ENCODE measurements around the gene C2CD5. TPM values are rescaled to one million over a fixed set of nuclear protein-coding genes. Genes with fewer than 3 reads are reported as not detected.

C2CD5 gene
- total RNA-seq, 1 experiment from 2014 or later = 44.6 TPM

DNA sequence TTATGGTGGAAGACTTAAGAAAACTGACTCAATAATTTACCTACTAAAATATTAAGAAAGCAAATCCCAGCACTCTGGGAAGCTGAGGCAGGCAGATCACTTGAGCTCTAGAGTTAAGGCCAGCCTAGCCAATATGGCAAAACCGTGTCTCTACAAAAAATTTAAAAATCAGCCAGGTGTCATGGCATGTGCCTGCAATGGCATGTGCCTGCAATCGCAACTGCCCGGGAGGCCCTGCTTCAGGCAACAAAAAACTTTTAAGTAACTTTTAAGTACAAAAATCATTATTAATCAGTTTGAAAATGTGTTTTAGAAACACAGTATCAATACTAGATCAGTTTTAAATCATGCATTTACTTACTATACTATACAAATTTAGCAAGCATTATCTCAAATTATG, 17.5 kb downstream of the C2CD5 start:
- peaks cover 6% of the 10 kb centered on the region for H3K4me1 Mint-ChIP-seq (ENCODE audit: low read depth, unreplicated experiment)
- peaks cover 13% of the 10 kb centered on the region for H3K36me3 Mint-ChIP-seq (ENCODE audit: insufficient read depth, unreplicated experiment)
- DNase-seq = no peak
- no peak overlapping the region for H3K27ac Mint-ChIP-seq (ENCODE audit: unreplicated experiment)
- BruUV-seq (replicated peaks) = no TSS peak
- CTCF ChIA-PET = no interaction called here
- H3K27me3 Mint-ChIP-seq (ENCODE audit: insufficient read depth, unreplicated experiment) = no peaks in the 10 kb centered on the region
- POLR2A ChIA-PET = no interaction called here
- intact Hi-C loops (cut with micrococcal nuclease; ENCODE audit: unreplicated experiment) = no loop called here
- TF ChIP-seq, protein P1, sequence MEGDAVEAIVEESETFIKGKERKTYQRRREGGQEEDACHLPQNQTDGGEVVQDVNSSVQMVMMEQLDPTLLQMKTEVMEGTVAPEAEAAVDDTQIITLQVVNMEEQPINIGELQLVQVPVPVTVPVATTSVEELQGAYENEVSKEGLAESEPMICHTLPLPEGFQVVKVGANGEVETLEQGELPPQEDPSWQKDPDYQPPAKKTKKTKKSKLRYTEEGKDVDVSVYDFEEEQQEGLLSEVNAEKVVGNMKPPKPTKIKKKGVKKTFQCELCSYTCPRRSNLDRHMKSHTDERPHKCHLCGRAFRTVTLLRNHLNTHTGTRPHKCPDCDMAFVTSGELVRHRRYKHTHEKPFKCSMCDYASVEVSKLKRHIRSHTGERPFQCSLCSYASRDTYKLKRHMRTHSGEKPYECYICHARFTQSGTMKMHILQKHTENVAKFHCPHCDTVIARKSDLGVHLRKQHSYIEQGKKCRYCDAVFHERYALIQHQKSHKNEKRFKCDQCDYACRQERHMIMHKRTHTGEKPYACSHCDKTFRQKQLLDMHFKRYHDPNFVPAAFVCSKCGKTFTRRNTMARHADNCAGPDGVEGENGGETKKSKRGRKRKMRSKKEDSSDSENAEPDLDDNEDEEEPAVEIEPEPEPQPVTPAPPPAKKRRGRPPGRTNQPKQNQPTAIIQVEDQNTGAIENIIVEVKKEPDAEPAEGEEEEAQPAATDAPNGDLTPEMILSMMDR (IDR thresholded peaks at IDR 0.05; ENCODE audit: insufficient read depth in 1 of 2, low read depth in 1 of 2, low read length in 1 of 2, severe bottlenecking in 1 of 2, unreplicated experiment in 1 of 2) = no peak
- Histone ChIP-seq H3K4me3 (ENCODE audit: low read depth, low read length) (no peak overlapping the region), H3K36me3 (ENCODE audit: control insufficient read depth, insufficient read depth, low read length) (no peaks in the 10 kb centered on the region; the same call in 1 of the 2 replicates), H3K27me3 (replicated peaks; ENCODE audit: control insufficient read depth, insufficient read depth, low read length) (no peaks in the 10 kb centered on the region), H3K9me3 (peaks cover 8% of the 10 kb centered on the region), H3K4me1 (peaks cover 5% of the 10 kb centered on the region; the same call in 1 of the 2 replicates)
- no peak overlapping the region for H3K4me3 Mint-ChIP-seq (ENCODE audit: unreplicated experiment)
- H3K9me3 Mint-ChIP-seq (ENCODE audit: unreplicated experiment) = no peaks in the 10 kb centered on the region

DNA sequence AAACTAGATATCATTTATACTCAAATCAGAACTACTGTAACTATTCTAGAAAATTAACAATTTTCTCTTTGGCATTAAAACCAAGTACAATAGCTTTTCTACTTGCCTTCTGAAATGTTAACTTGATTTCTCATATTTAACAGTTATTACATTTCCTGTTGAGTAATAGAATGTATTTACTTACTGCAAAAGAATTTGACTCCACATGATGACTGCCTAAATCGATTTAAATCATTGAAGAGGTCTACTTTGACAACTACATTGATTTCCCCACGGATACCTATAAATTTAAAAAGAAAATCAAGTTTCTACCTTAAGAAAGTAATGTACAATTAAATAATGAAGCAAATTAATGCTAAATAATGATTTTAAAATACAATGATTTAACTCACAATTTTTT, 18.9 kb downstream of the C2CD5 start:
- intact Hi-C loops (cut with micrococcal nuclease; ENCODE audit: unreplicated experiment) = no loop called here
- Histone ChIP-seq H3K9me3 (no peaks in the 10 kb centered on the region), H3K4me3 (ENCODE audit: low read depth, low read length) (no peak overlapping the region), H3K27me3 (replicated peaks; ENCODE audit: control insufficient read depth, insufficient read depth, low read length) (no peaks in the 10 kb centered on the region), H3K36me3 (ENCODE audit: control insufficient read depth, insufficient read depth, low read length) (no peaks in the 10 kb centered on the region), H3K4me1 (peaks cover 5% of the 10 kb centered on the region; the same call in 1 of the 2 replicates)
- H3K4me1 Mint-ChIP-seq (ENCODE audit: low read depth, unreplicated experiment) = peaks cover 6% of the 10 kb centered on the region
- no peak for DNase-seq
- no TSS peak for BruUV-seq (replicated peaks)
- POLR2A ChIA-PET = no interaction called here
- no peak overlapping the region for H3K27ac Mint-ChIP-seq (ENCODE audit: unreplicated experiment)
- H3K9me3 Mint-ChIP-seq (ENCODE audit: unreplicated experiment) = no peaks in the 10 kb centered on the region
- H3K4me3 Mint-ChIP-seq (ENCODE audit: unreplicated experiment) = no peak overlapping the region
- TF ChIP-seq, protein P1 (IDR thresholded peaks at IDR 0.05; ENCODE audit: insufficient read depth in 1 of 2, low read depth in 1 of 2, low read length in 1 of 2, severe bottlenecking in 1 of 2, unreplicated experiment in 1 of 2) = no peak
- peaks cover 7% of the 10 kb centered on the region for H3K36me3 Mint-ChIP-seq (ENCODE audit: insufficient read depth, unreplicated experiment)
- no peaks in the 10 kb centered on the region for H3K27me3 Mint-ChIP-seq (ENCODE audit: insufficient read depth, unreplicated experiment)
- CTCF ChIA-PET = no interaction called here

DNA sequence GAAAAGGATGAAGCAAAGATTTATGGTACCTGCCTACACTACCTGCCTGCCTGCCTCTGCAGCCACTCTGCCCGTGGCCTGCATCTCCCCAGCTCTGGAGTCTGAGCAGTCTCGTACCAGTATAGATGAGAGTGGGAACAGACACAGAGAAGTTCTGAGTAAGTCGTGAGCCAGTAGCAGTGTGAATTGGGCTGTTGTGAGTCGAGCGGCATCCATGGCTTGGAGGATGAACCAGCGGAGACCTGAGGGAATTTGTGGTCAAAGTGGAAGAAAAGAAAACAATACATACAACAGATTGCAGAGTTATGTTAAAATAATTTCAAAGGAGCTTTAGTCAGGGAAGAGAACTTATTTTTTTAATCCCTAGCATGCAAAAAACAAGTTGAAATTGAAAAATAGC, 25.3 kb downstream of the C2CD5 start:
- no peaks in the 10 kb centered on the region for H3K27me3 Mint-ChIP-seq (ENCODE audit: insufficient read depth, unreplicated experiment)
- Histone ChIP-seq H3K27me3 (replicated peaks; ENCODE audit: control insufficient read depth, insufficient read depth, low read length) (no peaks in the 10 kb centered on the region), H3K9me3 (no peaks in the 10 kb centered on the region), H3K4me1 (no peaks in the 10 kb centered on the region), H3K4me3 (ENCODE audit: low read depth, low read length) (no peak overlapping the region), H3K36me3 (ENCODE audit: control insufficient read depth, insufficient read depth, low read length) (peaks cover 2% of the 10 kb centered on the region; the same call in 1 of the 2 replicates)
- no TSS peak for BruUV-seq (replicated peaks)
- peaks cover 7% of the 10 kb centered on the region for H3K36me3 Mint-ChIP-seq (ENCODE audit: insufficient read depth, unreplicated experiment)
- no peak overlapping the region for H3K27ac Mint-ChIP-seq (ENCODE audit: unreplicated experiment)
- no peak for DNase-seq
- TF ChIP-seq, protein P1 (IDR thresholded peaks at IDR 0.05; ENCODE audit: insufficient read depth in 1 of 2, low read depth in 1 of 2, low read length in 1 of 2, severe bottlenecking in 1 of 2, unreplicated experiment in 1 of 2) = no peak
- no peaks in the 10 kb centered on the region for H3K9me3 Mint-ChIP-seq (ENCODE audit: unreplicated experiment)
- H3K4me3 Mint-ChIP-seq (ENCODE audit: unreplicated experiment) = no peak overlapping the region
- POLR2A ChIA-PET = interaction anchor here (0.5 to 0.9 kb wide), 2 partner anchors 49 to 106 kb away, joined by 3 read pairs; partner anchors contain the start of gene ETNK1
- intact Hi-C loops (cut with micrococcal nuclease; ENCODE audit: unreplicated experiment) = no loop called here
- CTCF ChIA-PET = no interaction called here
- no peaks in the 10 kb centered on the region for H3K4me1 Mint-ChIP-seq (ENCODE audit: low read depth, unreplicated experiment)
